GM12864 (cell line): ENCODE measurements around the gene RRP12.

ENCODE experiments used
- DNase-seq: peaks from one replicate; pipeline ENCODE4 v3.0.0-alpha.2; 2011; ENCODE audit warnings: low read depth
- H3K4me3 ChIP-seq: 2 replicates; pipeline ENCODE4 v1.5.1; 2011; ENCODE audit warnings: mild to moderate bottlenecking, low read depth, low read length, control low read depth
- TF ChIP-seq, protein P1 (sequence below): IDR thresholded peaks from 2 replicates; pipeline ENCODE4 v1.5.1; 2011; ENCODE audit warnings: low read depth, mild to moderate bottlenecking, moderate library complexity, low read length, control low read depth, inconsistent platforms; ENCODE audit errors: missing control alignments

The RRP12 gene

DNA sequence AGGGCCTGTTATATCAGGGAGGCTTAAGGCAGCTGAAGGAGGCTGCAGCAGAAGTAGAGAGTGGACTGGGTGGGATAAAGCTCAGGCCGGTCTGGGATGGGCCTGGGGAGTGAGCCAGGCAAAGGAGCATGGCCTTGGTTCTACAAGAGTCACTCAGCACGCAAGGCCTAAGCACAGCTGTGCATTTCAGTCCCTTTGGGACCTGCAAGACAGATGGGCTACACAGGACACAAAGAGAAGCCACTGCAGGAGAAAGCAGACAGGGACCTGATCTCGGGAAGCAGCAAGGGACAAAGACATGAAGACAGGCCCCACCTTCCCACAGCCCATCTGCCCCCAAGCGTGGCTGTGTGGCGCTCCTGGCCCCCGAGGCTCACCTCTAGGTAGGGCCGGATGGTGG is 29.4 kb downstream of the RRP12 start:
- TF ChIP-seq, protein P1, sequence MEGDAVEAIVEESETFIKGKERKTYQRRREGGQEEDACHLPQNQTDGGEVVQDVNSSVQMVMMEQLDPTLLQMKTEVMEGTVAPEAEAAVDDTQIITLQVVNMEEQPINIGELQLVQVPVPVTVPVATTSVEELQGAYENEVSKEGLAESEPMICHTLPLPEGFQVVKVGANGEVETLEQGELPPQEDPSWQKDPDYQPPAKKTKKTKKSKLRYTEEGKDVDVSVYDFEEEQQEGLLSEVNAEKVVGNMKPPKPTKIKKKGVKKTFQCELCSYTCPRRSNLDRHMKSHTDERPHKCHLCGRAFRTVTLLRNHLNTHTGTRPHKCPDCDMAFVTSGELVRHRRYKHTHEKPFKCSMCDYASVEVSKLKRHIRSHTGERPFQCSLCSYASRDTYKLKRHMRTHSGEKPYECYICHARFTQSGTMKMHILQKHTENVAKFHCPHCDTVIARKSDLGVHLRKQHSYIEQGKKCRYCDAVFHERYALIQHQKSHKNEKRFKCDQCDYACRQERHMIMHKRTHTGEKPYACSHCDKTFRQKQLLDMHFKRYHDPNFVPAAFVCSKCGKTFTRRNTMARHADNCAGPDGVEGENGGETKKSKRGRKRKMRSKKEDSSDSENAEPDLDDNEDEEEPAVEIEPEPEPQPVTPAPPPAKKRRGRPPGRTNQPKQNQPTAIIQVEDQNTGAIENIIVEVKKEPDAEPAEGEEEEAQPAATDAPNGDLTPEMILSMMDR: no peak
- H3K4me3 ChIP-seq: no peak overlapping the region
- no peak for DNase-seq

DNA sequence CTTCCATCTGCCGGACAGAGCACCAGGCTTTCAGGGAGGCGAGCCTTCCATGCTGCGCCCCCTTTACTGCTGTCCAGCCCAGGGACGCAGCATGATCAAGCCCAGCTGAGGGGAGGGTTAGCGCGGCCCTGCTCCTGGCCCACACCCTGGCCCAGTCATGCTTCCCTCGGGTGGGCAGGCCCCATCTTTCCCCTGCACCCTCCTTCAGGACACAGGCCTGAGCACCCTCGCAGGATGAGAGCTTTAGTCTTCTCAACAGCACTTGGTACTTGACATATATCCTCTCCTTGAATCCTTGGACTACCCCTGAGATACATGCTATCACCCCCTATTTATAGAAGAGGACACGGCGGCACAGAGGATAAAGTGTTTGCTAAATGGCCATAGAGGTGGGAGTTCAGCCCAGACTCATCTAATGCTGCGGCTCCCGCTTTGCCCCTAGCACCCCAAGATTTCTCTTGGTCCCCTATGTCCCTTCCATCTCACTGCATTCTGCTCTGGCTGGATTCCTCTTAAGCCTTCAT is 34.0 kb downstream of the RRP12 start:
- TF ChIP-seq, protein P1: no peak
- no peak for DNase-seq

DNA sequence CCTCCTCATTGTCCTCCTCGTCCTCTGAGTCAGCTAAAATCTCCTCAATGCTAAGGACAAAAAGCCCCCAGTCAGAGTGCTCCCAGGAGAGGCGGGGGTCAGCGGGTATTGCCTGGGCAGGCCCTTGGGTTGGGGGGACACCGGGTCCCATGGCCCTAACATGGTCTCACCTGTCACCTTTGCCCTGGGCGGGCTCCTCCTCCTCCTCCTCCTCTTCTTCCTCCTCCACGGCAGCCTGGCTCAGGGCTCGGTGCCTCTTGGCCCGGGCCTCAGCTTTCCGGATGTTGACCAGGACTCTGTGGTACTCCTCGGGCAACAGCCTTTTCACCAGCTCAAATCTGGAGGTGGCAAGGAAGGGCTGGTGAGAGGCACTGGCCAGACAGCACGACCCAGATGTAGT is 34.6 kb downstream of the RRP12 start:
- TF ChIP-seq, protein P1: no peak
- no peak for DNase-seq
- no peak overlapping the region for H3K4me3 ChIP-seq

More for the DNA sequence above, 34.0 kb downstream of the RRP12 start:
- H3K4me3 ChIP-seq: no peak overlapping the region

DNA sequence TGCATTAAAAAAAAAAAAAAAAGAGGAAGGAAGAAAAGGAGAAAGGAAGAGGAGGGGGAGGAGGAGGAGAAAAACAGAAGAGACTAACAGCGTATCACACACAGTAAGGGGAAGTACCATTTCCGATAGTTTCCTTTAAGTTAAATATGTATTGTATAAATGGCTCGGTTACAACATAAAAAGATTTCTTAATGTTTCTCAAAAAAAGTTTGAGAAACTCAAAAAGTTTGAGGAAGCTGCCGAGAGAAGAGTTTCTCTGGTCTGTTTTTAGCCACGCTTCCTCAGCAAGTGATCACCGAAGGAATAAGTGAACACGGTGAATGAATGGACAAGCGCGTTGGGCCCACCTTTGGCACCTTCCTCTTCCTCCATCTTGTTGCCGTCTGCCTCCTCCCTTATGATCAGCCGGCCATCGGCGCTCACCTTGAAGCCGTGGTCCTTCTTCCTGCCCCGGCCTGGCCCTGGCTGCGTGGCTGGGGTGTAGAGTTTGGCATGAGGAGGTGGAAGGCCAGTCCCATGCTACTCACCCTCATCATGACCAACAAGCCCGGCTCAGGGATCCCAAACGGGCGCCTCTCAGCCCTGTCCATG is 35.3 kb downstream of the RRP12 start:
- TF ChIP-seq, protein P1: no peak
- peak; percentile 3 for DNase-seq
- no peak overlapping the region for H3K4me3 ChIP-seq

DNA sequence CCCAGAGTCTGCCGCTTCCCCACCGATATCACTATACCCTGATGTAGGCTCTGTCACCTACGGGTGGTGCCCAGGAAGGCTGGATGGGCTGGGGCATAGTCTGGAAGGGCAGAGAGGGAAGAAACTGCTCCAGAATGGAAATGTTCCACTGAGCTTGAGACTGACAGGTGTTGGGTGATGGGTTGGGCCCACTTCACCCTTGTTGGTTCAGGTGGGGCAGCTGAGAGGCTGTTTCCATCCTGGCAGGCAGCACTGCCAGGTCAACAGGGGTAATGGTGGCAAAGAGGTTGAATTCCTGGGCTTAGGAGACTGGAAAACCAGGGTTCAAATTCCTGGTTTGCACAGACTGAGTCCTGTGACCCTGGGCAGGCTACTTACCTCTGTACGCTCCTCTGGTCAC is 38.1 kb downstream of the RRP12 start:
- DNase-seq: no peak
- TF ChIP-seq, protein P1: no peak
- H3K4me3 ChIP-seq: no peak overlapping the region

DNA sequence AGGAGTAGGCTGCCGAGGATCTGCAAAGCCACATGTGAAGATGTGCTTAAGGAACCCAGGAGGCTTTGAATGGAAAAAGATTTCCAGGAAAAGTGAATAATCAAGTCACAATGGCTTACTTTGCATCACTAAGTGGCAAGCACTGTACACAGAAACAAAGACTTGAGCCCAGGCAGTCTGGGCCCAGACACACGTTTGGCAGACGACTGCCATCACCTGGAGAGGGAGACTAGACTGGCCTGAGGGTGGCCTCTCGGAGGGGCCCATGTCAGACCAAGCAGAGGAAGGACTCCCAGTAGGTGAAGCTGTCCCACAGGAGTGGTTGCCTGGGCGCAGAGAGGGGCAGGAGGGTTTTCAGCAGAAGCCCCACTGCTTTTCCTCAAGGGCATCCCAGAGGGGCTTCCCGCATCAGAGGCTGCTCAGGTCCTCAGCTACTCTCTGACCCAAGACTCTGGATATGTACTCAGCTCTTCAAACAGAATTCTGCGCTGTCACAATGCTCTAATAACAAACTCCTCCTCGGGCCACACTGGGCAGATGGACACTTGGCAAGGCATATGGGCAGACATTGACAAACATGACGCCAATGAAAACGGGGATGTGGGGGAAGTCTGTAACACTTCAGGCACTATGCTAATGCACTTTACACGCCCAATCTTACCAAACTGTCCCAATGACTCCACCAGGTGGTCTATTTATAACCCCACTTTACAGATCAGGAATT is 38.7 kb downstream of the RRP12 start:
- DNase-seq: no peak
- TF ChIP-seq, protein P1: no peak
- no peak overlapping the region for H3K4me3 ChIP-seq
